SK-N-DZ (cell line): ENCODE data around the gene DGKH.
"Not testable (repeated sequence)": the region's sequence is repeated elsewhere in the genome, so short reads cannot be mapped to it uniquely, and the experiment has no call there.

Source experiments
- DNase-seq: peaks from one replicate; pipeline ENCODE4 v3.0.0-alpha.2; 2015; ENCODE audit warnings: low spot score

Gene DGKH

DNA sequence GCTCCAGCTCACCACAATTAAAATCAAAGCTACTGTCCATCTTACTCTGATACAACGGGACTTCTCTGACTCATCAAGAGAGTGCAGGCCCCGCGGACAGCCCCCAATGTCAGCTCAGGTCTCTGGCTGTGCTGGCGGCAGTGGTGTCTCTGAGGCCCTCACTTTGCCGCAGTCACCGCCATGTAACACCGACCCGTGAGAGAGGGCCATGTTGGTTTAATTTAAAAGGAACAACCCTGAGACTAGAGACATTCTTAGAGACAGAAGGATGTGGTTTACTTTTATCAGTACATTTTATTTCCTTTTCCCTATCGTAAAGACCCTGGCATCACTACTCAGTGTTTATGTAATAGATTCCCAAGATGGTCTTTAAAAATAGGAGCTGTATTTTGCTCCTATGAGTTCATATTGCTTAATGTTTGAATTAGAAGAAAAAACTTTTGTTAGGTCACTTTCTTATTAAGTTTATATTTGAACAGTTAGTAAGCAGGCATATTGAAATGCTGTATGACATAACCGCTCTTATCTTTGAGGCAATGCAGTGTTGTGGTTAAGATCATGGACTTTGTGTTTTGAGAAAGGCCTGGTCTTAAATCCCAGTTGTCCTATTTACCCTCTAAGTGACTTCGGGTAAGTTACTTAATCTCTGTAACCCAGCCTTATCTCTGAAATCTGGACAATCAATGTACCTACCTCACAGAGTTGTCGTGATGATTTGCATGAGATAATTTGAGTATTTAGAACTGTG, 23.4 kb downstream of the DGKH start:
- peak; percentile 85 for DNase-seq

DNA sequence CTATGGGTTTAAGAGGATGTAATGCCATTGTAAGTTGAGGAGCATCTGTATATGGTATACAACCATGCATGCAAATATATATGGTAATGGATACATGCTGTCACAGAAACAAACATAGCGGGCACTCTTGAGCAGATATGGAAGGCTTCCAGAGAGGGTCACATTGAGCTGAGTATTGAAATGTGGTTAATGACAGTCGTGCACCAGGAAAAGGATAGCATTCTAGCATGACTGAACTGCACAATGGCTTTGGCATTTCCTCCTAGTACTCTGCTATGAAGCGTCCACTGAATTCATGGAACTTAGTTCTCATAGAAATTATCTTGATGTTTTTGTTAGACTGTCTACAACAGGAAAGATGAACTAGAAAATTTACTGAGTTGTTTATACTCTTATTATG, 25.2 kb downstream of the DGKH start:
- no peak for DNase-seq

DNA sequence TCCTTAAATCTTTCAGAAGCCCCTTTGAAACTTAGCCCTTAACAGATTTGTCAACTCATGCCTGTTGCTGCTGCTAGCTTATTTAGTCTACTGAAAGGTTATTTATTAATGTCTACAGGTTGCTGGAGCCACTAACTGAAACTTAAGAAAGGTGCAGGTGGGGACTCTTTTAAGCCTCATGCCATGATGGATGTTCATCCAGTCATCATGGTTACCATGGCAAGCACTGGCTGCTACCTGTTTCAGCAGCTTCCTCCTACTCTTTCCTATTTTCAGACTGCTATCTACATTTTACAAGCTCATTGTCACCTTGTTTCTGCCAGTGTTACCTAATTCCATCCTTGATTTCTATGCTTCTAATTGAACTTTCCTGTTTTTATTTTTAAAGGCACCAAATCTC, 27.1 kb downstream of the DGKH start:
- no peak for DNase-seq

DNA sequence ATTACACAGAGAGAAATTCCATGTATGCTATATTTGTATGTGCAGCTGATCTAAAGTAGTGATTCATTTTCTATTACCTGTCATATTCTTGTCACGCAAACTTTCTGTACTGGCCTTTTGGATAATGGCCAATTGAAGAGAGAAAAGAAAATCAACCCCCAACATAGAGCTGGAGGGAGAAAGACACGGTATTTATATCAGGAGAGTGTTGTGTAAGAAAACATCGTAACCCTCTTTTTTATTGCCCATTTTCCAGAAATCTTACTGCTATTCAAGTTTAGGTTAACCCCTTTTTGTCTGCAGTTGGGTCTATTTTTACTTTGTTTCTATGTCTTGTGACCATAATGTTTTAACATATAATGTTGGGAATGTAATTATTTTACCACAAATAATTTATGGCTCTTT, 27.9 kb downstream of the DGKH start:
- no peak for DNase-seq

DNA sequence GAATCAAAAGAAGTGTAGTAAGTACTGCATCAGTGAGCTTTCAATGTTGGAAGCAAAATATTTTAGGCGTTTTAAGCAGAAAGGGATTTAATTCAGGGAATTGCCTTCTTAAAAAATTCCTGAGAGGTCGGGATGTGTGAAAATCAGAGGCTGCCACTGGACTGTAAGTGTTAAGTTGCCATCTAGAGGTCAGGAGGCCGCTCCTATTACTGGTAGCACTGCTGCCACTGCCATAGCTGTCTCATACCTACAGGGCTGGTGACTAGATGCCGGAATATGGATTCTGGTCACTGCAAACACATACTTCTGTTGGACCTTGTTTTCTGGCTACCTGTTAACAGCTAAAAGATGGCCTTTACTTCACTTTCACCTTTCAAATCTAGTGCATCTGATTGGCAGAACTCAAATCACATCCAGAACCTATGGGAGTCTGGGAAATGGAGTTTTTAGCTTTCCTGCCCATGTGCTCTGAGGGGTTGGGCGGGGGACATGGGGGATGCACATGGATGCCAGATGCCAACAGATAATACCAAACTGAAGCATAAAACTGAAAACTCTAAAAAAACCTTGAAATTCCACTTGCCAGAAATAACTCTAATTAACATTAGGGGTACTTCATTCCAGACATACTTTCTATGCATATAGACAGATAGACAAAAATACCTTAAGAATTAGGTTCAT, 29.8 kb downstream of the DGKH start:
- no peak for DNase-seq

DNA sequence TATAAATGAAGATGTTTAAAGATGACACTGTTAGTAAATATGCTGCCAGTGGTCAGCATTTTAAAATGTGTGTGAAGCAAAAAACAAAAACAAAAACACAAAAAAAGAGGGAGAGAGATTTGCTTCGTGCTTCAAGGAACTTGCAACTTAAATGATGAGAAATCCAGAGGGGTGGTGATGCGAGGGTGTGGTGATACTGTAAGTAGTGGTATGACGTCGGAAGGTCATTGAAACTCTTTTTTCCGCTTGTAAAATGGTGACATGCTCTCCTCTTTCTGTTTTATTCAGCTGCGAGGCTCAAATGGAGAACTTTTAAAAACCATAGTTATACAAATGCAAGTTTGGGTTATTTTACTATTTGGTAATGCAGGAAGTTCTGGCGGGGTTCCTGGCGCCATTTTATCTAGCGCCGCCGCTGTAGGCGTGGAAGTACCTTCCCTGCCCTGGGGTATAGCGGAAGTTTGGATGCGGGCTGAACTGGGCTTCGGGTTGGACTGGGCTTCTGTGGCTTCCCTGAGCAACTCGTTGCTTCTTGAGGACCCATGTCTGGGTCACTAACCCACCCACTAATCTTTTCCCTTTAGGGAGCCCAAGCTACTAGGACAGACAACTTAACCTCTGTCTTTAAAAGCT, 34.8 kb downstream of the DGKH start:
- DNase-seq, result no peak

DNA sequence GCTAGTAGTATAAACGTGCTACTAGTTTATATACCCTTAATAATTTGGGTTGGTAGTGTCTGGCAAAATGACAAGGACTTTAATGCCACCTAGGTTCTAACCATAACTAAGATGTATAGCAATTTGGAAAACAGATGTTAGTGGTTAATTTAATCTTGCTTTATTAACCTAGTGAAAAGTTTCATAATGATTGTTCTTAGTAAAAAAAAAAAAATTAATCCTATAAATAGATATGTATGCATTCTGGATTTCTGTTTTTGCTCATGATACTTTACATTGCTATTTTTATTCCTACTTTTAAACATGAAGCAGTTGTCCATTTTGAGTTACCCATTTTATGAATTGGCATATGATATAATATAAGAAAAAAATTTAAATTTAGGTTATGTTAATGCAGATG, 36.3 kb downstream of the DGKH start:
- DNase-seq, result no peak

DNA sequence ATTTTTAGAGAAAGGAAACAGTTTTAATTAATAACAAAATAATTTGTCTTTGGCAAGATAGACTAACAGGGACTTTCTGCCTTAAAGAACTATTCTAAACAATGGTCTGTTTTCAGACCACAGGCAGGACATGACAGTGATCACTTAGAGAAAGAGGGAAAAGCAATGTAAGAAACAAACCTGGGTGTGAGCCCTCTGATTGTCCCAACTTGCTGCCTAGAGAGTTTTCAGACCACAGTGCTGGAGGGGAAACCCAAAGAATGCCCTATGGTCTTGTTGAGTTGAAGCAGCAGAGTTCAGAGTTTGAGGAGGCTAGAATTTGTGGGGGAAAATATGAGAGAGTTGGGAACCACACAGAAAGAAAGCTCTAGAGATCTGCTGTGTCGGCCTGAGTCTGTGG, 38.1 kb downstream of the DGKH start:
- no peak for DNase-seq

DNA sequence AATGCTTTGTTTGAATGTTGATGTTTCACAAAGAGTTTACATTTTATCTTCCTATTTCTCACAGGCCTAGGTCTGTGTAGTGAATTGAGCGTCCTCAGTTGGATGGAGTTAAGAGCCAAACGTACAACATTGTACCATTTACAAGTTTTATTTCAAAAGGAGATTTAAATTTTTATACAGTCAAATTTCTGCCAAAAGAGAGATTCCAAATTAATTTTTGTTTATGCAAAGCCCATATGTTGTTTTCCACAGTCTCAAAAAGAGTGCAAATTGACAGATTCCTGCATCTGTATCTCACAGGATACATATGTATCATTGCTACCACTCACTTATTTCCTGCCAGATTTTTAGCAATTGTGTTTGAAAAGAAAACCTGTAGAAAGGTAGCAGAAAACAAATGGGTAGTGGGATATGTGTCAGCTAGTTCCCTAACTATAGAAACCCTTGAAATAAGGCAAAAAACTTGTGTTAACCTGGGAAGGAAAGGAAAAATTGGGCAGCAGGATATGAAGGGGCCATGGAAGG, 46.1 kb downstream of the DGKH start:
- DNase-seq, result no peak

DNA sequence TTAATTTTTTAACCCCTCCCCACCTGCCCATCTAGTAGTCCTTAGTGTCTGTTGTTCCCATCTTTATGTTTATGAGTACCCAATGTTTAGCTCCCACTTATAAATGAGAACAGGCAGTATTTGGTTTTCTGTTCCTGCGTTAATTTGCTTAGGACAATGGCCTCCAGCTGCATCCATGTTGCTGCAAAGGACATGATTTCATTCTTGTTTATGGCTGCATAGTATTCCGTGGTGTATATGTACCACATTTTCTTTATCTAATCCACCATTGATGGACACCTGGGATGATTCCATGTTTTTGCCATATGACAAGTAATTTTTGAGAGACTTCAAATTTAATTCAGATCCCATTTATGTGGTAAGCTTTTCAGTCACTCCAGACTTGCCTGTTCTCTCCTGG, 47.8 kb downstream of the DGKH start:
- not testable (repeated sequence) for DNase-seq

DNA sequence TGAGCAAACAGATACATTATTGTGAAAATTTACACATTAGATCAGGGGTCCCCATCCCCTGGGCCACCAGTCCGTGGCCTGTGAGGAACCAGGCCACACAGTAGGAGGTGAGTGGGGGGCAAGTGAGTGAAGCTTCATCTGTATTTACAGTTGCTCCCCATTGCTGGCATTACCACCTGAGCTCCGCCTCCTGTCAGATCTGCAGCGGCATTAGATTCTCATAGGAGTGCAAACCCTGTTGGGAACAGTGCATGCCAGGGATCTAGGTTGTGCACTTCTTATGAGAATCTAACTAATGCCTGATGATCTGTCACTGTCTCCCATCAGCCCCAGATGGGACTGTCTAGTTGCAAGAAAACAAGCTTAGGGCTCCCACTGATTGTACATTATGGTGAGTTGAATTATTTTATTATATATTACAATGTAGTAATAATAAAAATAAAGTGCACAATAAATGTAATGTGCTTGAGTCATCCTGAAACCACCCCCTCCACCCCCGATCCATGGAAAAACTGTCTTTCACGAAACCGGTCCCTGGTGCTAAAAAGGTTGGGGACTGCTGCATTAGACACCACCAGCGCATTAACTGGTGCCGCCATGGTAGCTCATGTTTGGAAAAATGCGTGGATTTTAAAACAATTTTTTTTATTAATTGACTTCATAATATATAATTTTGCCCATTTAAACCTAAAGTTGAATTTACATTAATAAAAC, 51.7 kb downstream of the DGKH start:
- no peak for DNase-seq

DNA sequence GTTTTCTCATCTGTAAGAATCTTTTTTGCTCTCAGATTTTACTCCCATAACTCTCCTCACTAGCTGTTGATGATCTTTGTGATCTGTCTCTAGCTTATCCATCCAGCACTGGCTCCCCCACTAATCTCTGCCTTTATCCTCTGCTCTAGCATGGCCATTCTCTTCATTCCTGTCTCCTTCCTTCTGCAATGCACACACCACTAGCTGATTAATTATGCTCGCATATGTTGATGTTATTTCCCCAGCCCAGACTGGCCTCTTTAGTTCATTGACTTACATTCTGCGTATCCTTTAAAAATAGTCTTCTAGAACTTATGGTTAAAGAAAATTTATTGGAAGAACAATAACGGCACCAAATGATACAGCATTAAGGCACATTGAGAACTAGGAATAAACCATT, 52.5 kb downstream of the DGKH start:
- no peak for DNase-seq

DNA sequence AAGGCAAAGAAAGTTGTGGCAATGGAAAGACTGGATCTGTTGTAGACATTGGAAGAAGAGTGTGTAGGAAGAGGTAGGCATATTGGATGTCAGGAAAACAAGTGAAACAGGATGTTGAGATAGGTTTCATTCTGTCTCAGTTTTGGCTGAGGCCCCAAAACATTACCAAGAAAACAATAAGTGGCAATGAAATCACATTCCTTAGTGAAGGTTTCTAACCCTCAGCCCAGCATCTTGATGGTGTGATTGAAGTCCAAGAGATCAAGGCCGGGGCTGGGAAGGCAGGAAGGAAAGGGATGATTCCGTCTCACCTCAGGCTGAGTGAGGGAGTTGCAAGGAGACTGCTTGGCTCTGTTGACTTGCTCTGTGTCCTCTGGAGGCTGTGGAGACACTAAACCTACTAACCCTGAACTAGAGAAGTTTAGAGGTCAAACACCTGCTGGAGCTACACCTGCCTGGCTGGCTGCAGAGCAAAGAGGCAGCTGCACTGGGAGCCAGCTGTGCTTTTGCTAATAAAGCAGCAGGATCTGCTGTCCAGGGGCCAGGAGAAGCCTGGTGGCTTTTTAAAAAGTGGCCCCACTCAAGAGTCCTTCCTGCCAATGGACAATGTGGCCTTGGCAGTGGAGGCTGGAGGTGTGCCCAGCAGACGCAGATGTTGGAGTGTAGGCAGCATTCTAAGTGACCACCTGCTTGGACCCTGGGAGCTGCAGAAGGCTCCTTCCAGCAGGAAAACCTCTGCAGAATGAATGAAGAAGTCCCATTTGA, 53.6 kb downstream of the DGKH start:
- DNase-seq, result no peak

DNA sequence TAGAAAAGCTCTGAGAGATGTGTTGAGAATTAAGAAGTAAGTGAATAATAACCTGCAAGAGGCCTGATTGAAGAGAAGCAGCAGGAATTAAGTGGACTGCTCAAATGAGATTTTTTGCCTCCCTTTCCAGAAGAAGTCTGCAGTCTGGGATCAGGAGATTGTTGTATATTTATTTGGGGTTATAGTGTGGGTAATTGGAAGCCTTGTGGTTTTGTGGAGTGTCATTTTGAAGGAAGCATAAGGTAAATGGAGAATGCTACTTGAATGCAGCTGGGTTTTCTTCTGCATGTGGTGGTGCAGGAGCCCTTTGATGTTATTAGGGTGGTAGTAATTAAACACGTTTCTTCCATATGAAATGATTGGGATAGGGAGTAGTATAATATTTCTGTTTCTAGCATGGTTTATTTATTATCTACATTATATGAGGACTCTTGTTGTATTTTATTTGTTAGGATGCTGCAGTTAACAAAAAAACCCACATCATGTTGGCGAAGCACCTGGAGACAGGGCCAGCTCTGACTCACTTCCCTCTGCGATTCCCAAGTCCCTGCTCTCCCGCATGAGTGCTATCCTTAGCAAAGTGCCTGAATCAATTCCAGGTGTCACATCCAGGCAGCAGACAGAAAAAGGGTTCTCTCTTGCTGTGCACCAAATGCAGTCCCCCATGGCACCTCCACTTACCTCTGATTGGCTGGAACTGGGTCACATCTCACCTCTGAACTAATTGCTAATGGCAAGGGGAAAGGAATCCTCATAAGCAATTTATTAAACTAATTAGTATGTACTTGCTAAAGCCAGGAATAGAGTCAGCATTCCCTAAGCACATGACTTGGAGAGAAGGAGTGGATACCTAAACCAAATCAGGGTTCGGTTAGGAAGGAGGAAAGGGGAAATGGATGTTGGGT, 54.8 kb downstream of the DGKH start:
- DNase-seq, result no peak

DNA sequence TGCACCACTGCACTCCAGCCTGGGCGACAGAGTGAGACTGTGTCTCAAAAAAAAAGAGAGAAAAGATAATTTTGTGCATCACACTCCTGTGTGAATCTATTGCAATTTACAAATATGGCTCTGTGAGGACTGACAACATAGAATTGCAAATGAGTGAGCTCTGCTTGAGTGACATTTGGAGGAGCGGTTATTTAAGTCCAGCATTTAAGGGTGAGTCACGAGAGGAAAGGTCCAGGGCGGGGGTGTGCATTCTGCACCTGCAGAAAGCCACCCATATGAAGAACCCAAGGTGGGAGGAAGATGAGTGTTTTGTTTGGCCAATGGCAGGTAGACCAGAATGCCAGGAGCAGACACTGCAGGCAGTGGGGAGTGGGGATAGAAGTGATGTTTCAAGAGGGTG, 58.5 kb downstream of the DGKH start:
- no peak for DNase-seq

DNA sequence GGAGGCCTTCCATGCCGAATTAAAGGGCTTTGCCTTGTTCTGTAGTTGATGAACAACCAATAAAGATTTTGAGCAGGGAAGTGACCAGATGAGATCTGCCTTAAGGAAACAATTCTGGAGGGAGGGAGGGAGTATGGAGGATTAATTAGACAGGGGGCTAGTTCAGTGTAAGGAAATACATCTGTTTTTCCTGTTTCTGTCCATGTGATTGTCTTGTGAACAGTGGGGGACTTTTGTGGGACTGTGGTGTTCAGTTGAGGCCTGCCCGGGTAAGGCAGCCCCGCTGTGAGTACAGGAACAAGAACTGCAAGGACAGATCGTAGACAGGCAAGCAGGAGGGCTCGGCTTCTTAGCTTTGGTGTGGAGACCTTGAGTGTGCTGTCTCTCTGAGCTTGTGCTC, 59.0 kb downstream of the DGKH start:
- DNase-seq, result no peak

DNA sequence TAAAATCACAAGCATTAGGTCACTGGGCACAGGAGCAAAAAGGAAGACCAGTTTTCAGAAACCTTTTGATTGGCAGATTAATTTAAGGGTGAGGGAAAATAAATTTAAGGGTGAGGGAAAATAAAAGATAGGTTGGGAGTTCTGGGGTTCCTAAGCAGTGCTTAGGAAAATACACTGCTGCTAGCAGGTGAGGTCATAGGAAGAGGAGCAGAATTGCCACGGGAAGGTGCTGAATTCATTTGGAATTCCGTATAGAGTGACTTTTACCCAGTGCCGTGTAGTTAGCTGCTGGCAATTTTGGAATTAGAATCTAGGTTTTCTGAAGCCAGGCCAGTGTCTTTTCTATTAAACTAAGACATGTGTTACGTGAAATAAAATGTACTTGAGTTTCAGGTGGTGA, 59.8 kb downstream of the DGKH start:
- no peak for DNase-seq

DNA sequence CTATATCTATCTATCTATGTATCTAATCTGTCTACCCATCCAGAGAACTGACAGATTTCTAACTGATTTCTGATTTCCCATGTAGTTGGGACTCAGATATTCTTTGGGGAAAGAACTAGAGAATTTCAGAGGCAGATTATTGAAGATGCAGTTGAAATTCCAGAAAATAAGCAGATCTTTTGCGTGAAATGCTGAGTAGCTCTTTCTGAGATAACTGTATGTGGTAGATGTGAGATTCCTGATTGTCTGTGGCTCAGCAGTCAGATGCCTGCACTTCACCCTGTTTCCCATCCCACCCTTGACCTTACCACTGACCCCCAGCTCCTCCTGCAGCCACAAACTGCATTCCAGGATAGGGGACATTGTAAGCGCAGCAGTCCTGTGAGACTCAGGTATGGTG, 61.5 kb downstream of the DGKH start:
- no peak for DNase-seq

DNA sequence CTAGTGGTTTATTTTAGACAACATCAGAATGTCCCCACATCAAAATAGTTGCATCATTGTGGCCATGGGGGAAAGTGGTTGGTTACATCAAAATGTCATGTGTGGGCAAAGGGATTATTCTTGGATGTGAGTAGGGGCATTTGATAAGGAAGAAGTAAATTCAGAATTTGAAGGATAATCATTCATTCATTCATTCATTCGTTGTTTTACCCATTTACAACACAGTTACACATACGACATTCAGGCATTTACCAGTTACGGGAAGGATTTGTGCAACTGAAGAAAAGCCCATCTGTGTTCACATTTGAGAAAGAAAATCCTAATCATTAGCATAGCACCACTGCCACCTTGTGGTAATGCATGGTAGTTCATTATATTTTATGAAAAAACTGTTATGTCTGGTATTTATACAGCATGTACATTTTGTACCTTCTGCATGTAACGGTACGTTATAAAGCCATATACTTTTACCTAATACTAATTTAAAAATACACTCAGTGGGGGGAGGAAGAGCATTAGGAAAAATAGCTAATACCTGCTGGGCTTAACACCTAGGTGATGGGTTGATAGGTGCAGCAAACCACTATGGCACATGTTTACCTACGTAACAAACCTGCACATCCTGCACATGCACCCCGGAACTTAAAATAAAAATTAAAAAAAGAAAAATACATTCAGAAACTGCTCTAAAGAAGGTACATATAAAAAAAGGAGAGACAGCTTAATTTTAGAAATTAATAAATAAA, 62.1 kb downstream of the DGKH start:
- peak; percentile 71 for DNase-seq

DNA sequence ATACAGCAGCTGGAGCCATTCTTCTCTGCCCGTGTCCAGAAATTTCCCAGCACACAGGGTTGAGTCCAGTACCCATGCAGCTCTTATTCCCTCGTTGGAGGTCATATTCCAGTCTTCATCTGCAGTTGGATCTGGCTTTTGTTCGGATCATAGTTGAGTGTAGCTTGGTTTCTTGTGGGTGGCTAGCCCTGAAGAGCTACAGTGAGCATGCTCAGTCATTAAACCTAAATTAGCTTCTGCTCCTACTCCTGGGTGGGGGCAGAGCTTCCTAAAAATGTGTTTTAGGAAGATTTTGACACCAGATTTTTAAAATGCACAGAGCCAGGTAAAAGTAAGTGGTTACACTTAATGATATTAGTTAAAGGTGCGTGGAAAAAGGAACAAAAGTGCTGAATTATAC, 64.4 kb downstream of the DGKH start:
- no peak for DNase-seq
